Pancreas (tissue), 10 donors: ENCODE data around the gene BAHCC1. TPM values are rescaled to one million over a fixed set of nuclear protein-coding genes. Genes with fewer than 3 reads are reported as not detected.

Experiments used
- ATAC-seq, 4 donors: fragments of 200-7000 bp; cut with Tn5 transposase; one replicate each; pipeline versions ENCODE4 v1.8.0 to v1.9.1; 2020; ENCODE audit warnings: mild to moderate bottlenecking in 4 of 4, moderate library complexity in 4 of 4
- DNase-seq, 6 donors: peaks; one replicate each; pipeline ENCODE4 v3.0.0-alpha.2; 2020
- FAIRE-seq: peaks from 2 replicates; lab custom pipeline; 2012; peaks lifted over from hg19 to GRCh38; lab: Jason Lieb, UNC
- H3K27ac ChIP-seq, 4 donors: fragments of 200-600 bp; sonication (generic); 1 replicate in 3 of 4; 2 replicates in 1 of 4; pipeline versions ENCODE4 v1.5.0 to v1.8.0; 2020
- H3K27me3 ChIP-seq, 4 donors: fragments of 200-600 bp; one replicate each; pipeline ENCODE4 v1.8.0; 2021
- H3K36me3 ChIP-seq, 3 donors: fragments of 200-600 bp; sonication (generic) in 1 of 3; one replicate each; pipeline versions ENCODE4 v1.5.0 to v1.8.0; 2020 to 2021
- H3K4me1 ChIP-seq, 3 donors: fragments of 200-600 bp; one replicate each; pipeline ENCODE4 v1.8.0; 2021
- H3K4me3 ChIP-seq, 4 donors: fragments of 200-600 bp; sonication (generic) in 2 of 4; one replicate each; pipeline versions ENCODE4 v1.5.0 to v1.8.0; 2020 to 2021
- H3K9me3 ChIP-seq, 4 donors: fragments of 200-600 bp; one replicate each; pipeline ENCODE4 v1.8.0; 2021
- WGBS, 2 donors: extraction: QIAGEN DNeasy Blood & Tissue Kit; methylation state at CpG; one replicate each; pipeline ENCODE4 v1.1.7; 2013; 5-methylcytosine and 5-hydroxymethylcytosine counted together
- intact Hi-C, 3 donors: fragments of 100-400 bp; cut with DNase I; formaldehyde crosslinking; loops; one replicate each; pipeline versions ENCODE4 v1.11.1 to v1.14.2; 2022
- polyA plus RNA-seq, 2 donors: library from polyadenylated mRNA; stranded (reverse); fragments of 200-250 nt; gene quantifications; one replicate each; pipeline ENCODE4 v1.2.3, GENCODE V29; 2013
- total RNA-seq, 6 donors: library from RNA; stranded (reverse); fragmentation: NEBNext Ultra II Directional in 4 of 6; extraction: Animal tissue kit (Norgen Biotek cat#: 25700) in 4 of 6; gene quantifications; one replicate each; pipeline versions ENCODE4 v1.2.1 to v1.2.4, GENCODE V29; 2021 to 2023
- TF ChIP-seq, protein P1 (sequence below), 4 donors: fragments of 200-600 bp; sonication (generic) in 3 of 4; IDR thresholded peaks; one replicate each; pipeline versions ENCODE4 v1.5.0 to v1.8.0; 2021; ENCODE audit warnings: antibody characterized with exemption in 4 of 4
- donor health status: healthy with polysubstance abuse.
- donor health status: DM: no; HTN: no; CAD: no; lungs with moderate emphysema.
- donor health status: DM: no; HTN: no; CAD: no.
- donor health status: control.
- donor health status: control.
- donor health status: Bipolar disorder and iron deficiency.
- donor health status: DM: yes; HTN: yes; CAD: no.
- donor health status: DM: no; HTN: no; CAD: no.
- donor health status: DM: no; HTN: no; CAD: no.
- donor health status: DM: yes; HTN: yes; CAD: no.

BAHCC1 gene
- total and polyA plus RNA-seq, 8 donors, result 8.0 to 24.1 (median 10.5) TPM

DNA sequence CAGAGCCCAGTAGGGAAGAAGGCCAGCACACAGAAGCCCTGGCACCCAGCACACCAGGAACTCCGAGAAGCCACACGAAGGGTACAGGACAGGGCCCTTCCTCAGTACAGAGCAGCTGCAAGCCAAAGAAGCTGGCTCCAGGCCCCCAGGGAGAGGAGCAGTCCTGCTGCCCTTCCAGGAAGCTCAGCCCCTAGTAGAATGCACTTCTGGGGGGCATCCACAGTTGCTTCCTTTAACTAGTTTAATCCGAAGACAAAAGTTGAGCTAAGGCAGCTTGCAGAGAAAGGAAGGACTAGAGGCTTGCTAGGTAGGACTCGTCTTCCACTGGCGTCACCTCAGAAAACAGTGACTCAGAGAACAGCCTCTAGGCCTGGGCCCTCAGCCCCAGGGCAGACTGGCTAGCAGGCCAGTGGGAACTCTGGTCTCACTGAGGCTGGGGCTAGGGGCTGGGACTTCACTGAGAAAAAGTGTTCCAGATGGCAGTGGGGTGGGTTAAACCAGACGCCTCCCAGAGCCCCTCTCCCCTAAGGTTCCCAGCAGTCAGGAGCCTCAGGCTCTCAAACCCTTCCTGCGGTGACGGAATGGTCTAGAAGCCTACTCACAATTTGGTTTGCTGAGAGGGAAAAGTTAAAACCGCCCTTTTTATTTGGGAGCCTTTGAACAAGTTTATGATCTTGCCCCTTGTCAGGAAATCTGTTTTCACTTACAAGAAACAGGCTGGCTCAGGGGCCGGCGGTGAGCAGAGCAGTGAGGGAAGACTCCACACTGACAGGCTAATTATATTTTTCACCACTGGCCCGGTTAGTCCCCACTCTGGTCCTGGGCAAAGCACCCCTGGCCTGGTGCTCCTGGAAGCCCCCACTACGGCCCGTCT, 75.9 kb downstream of the BAHCC1 start:
- Histone ChIP-seq H3K4me3 (no peak overlapping the region), H3K27ac (peak overlapping the region in 1 of 4 donors; percentile 4)
- intact Hi-C loops, result loop anchor here in 1 of 3 donors (10.0 kb wide), 1 partner anchor 66 kb away; no protein-coding TSS in a partner anchor

DNA sequence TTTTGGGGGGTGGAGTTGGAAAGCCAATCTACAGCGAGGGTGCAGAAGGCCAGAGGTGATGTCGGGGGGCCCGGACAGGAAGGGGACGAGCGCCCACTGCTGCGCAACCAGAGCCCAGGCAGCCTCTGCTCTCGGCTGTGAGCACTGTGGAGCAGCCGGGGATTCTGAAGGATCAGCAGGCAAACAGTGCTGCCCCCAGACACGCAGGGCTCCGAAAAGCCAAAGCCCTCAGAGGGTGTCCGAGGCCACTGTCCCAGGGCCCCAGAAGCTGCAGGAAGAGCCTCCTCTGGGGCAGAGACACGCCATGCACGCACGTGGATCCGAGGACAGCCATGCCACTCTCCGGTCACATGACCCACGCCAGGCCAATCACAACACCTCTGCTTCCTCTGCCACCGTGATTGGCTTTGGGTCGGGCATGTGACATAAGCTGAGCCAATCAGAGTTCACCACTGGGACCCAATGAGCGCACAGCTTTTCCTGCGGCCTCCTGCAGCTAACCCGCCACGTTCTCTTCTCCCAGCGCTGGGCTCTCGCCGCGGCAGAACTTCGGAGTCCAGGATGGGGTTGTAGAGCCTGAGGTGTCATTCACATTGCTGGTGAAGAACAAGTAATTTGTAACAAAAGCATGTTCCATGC, 76.7 kb downstream of the BAHCC1 start:
- DNase-seq, result peak in 2 of 6 donors; percentile 26 to 49
- Histone ChIP-seq H3K4me3 (no peak overlapping the region), H3K4me1 (peaks cover 0 to 8% (median 6%) of the 10 kb centered on the region in 3 donors), H3K27ac (peak overlapping the region in 1 of 4 donors; percentile 4), H3K27me3 (no peaks in the 10 kb centered on the region), H3K9me3 (no peaks in the 10 kb centered on the region), H3K36me3 (no peaks in the 10 kb centered on the region)
- 88 to 90% methylated on average over 28 of the region's 28 CpGs for WGBS, 2 donors
- intact Hi-C loops, result loop anchor here in 1 of 3 donors (10.0 kb wide), 1 partner anchor 67 kb away; no protein-coding TSS in a partner anchor
- FAIRE-seq, result no peak
- peak in 3 of 4 donors; percentile 36 to 59 (median 52) for ATAC-seq
- TF ChIP-seq, protein P1, sequence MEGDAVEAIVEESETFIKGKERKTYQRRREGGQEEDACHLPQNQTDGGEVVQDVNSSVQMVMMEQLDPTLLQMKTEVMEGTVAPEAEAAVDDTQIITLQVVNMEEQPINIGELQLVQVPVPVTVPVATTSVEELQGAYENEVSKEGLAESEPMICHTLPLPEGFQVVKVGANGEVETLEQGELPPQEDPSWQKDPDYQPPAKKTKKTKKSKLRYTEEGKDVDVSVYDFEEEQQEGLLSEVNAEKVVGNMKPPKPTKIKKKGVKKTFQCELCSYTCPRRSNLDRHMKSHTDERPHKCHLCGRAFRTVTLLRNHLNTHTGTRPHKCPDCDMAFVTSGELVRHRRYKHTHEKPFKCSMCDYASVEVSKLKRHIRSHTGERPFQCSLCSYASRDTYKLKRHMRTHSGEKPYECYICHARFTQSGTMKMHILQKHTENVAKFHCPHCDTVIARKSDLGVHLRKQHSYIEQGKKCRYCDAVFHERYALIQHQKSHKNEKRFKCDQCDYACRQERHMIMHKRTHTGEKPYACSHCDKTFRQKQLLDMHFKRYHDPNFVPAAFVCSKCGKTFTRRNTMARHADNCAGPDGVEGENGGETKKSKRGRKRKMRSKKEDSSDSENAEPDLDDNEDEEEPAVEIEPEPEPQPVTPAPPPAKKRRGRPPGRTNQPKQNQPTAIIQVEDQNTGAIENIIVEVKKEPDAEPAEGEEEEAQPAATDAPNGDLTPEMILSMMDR (IDR thresholded peaks at IDR 0.05), result no peak

More for the DNA sequence above, 75.9 kb downstream of the BAHCC1 start:
- H3K36me3 ChIP-seq, result no peaks in the 10 kb centered on the region
- FAIRE-seq (no peak), DNase-seq (no peak), ATAC-seq (no peak)
- no peaks in the 10 kb centered on the region for H3K27me3 ChIP-seq
- 85 to 86% methylated on average over 14 of the region's 14 CpGs for WGBS, 2 donors
- H3K4me1 ChIP-seq, result peaks cover 0 to 8% (median 6%) of the 10 kb centered on the region in 3 donors
- no peaks in the 10 kb centered on the region for H3K9me3 ChIP-seq
- TF ChIP-seq, protein P1 (IDR thresholded peaks at IDR 0.05), result no peak

DNA sequence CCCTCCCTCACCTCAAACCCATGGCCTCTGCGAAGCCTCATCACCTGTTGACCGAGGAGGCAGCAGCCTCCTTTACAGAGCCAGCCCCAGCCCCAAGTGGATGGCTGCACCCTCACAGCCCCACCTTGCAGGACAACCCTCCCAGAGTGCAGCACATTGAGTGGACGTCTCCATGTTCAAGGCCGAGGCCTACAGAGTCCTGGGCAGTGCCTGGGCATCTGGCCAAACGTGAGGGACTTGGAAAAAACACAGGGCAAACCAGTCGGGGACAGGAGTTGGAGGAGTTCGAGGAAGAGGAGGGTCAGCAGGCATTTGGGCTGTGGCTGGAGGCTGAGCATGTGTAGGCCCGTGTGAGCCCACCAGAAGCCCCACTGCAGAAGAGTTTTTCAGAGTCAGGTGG, 77.8 kb downstream of the BAHCC1 start:
- Histone ChIP-seq H3K27ac (no peak overlapping the region), H3K4me3 (no peak overlapping the region), H3K36me3 (no peaks in the 10 kb centered on the region), H3K4me1 (peaks cover 0 to 8% (median 6%) of the 10 kb centered on the region in 3 donors), H3K9me3 (no peaks in the 10 kb centered on the region), H3K27me3 (no peaks in the 10 kb centered on the region)
- FAIRE-seq (no peak), ATAC-seq (peak; percentile 42 to 79 (median 66)), DNase-seq (peak in 5 of 6 donors; percentile 68 to 88 (median 75))
- intact Hi-C loops, result loop anchor here in 1 of 3 donors (10.0 kb wide), 1 partner anchor 68 kb away; no protein-coding TSS in a partner anchor
- TF ChIP-seq, protein P1 (IDR thresholded peaks at IDR 0.05), result no peak
- WGBS, 2 donors, result 31 to 36% methylated on average over 8 of the region's 8 CpGs

DNA sequence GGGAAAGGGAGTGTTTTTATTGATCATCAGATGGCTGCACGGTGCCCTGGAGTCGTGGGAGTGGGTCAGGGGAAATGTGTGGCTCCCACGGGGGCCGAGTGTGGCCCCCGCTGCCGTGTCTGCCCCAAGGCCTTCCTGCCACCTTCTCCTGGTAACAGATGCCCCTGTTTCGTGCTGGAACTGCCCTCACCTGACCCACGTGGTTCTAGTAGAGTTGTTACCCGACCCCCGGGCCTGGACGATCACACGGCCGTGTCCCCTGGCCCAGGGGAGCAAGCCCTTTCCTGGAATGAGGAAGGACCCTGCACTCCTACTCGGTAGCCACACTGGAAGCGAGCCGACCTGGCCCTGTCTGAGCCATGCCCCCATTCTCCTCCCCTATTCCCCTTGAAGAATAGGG, 79.7 kb downstream of the BAHCC1 start:
- Histone ChIP-seq H3K27ac (no peak overlapping the region), H3K36me3 (no peaks in the 10 kb centered on the region), H3K27me3 (no peaks in the 10 kb centered on the region), H3K4me3 (no peak overlapping the region), H3K9me3 (no peaks in the 10 kb centered on the region), H3K4me1 (peaks cover 0 to 8% (median 6%) of the 10 kb centered on the region in 3 donors)
- ATAC-seq (no peak), FAIRE-seq (no peak), DNase-seq (no peak)
- WGBS, 2 donors, result 88 to 90% methylated on average over 16 of the region's 16 CpGs
- TF ChIP-seq, protein P1 (IDR thresholded peaks at IDR 0.05), result no peak
- intact Hi-C loops, result loop anchor here in 1 of 3 donors (10.0 kb wide), 1 partner anchor 70 kb away; no protein-coding TSS in a partner anchor
